Thyroid gland (tissue), 4 donors: ENCODE data around the gene C2orf15. TPM values are rescaled to one million over a fixed set of nuclear protein-coding genes. Genes with fewer than 3 reads are reported as not detected.

ENCODE experiments used
- DNase-seq, 2 donors: peaks; one replicate each; pipeline ENCODE4 v3.0.0-alpha.2; 2019
- H3K27ac ChIP-seq, 3 donors: fragments of 200-600 bp; sonication (generic); 1 replicate in 2 of 3; 2 replicates in 1 of 3; pipeline ENCODE4 v1.5.1; 2016 to 2019; ENCODE audit warnings: mild to moderate bottlenecking in 1 of 3, moderate library complexity in 1 of 3
- H3K27me3 ChIP-seq: fragments of 200-600 bp; sonication (generic); one replicate; pipeline ENCODE4 v1.5.1; 2019
- H3K36me3 ChIP-seq, 2 donors: fragments of 200-600 bp; sonication (generic); one replicate each; pipeline ENCODE4 v1.5.1; 2016 to 2019
- H3K4me1 ChIP-seq, 2 donors: fragments of 200-600 bp; sonication (generic); one replicate each; pipeline ENCODE4 v1.5.1; 2017 to 2019
- H3K4me3 ChIP-seq, 3 donors: fragments of 200-600 bp; sonication (generic); replicated peaks in 1 of 3; 1 replicate in 2 of 3; 2 replicates in 1 of 3; pipeline ENCODE4 v1.5.1; 2016; ENCODE audit warnings: mild to moderate bottlenecking in 1 of 3
- H3K9me3 ChIP-seq: fragments of 200-600 bp; sonication (generic); one replicate; pipeline ENCODE4 v1.5.1; 2017
- POLR2A ChIP-seq, 2 donors: fragments of 450-650 bp; IDR thresholded peaks; one replicate each; pipeline ENCODE4 v1.6.1; 2017; ENCODE audit warnings: antibody characterized with exemption in 2 of 2, mild to moderate bottlenecking in 2 of 2, moderate library complexity in 1 of 2
- WGBS, 2 donors: methylation state at CpG; one replicate each; pipeline ENCODE4 v1.1.5; 2017; 5-methylcytosine and 5-hydroxymethylcytosine counted together
- intact Hi-C: fragments of 100-400 bp; cut with DNase I; formaldehyde crosslinking; loops from one replicate; pipeline ENCODE4 v1.15.1; 2023
- total RNA-seq, 4 donors: library from RNA; depleted of rRNA; stranded (reverse); fragments of >200 nt; gene quantifications; one replicate each; pipeline ENCODE4 v1.2.3, GENCODE V29; 2016
- TF ChIP-seq, protein P1 (sequence below), 6 experiments: fragments of 200-600 bp in 3 of 6; fragments of 450-650 bp in 3 of 6; sonication (generic) in 3 of 6; IDR thresholded peaks; one replicate each; pipeline ENCODE4 v1.5.1; 2016 to 2019; ENCODE audit warnings: antibody characterized with exemption in 6 of 6, mild to moderate bottlenecking in 2 of 6, inconsistent platforms in 1 of 6, moderate library complexity in 1 of 6

Gene C2orf15
- total RNA-seq, 4 donors from 2014 or later, result 2.0 to 6.5 (median 4.3) TPM

- Histone ChIP-seq H3K4me3 (peak overlapping the region; percentile 32 to 62 (median 44)), H3K27me3 (no peaks in the 10 kb centered on the region), H3K27ac (peak overlapping the region; percentile 77 to 95 (median 80)), H3K4me1 (peaks cover 5 to 10% of the 10 kb centered on the region in 2 donors), H3K36me3 (no peaks in the 10 kb centered on the region), H3K9me3 (no peaks in the 10 kb centered on the region)
- intact Hi-C loops, result loop anchor here (5.0 kb wide), 1 partner anchor 352 kb away; the partner anchor contains the start of gene REV1
- TF ChIP-seq, protein P1, sequence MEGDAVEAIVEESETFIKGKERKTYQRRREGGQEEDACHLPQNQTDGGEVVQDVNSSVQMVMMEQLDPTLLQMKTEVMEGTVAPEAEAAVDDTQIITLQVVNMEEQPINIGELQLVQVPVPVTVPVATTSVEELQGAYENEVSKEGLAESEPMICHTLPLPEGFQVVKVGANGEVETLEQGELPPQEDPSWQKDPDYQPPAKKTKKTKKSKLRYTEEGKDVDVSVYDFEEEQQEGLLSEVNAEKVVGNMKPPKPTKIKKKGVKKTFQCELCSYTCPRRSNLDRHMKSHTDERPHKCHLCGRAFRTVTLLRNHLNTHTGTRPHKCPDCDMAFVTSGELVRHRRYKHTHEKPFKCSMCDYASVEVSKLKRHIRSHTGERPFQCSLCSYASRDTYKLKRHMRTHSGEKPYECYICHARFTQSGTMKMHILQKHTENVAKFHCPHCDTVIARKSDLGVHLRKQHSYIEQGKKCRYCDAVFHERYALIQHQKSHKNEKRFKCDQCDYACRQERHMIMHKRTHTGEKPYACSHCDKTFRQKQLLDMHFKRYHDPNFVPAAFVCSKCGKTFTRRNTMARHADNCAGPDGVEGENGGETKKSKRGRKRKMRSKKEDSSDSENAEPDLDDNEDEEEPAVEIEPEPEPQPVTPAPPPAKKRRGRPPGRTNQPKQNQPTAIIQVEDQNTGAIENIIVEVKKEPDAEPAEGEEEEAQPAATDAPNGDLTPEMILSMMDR (IDR thresholded peaks at IDR 0.05), result no peak
- TF ChIP-seq POLR2A (IDR thresholded peaks at IDR 0.05), result no peak
- 26 to 33% methylated on average over 13 to 17 of the region's 17 CpGs for WGBS, 2 donors
- no peak for DNase-seq
Observed at GRCh38 chr2:99140056-99140859, 1.2 kb upstream of the C2orf15 start.

GRCh38 chr2:99140860-99141109 lies 722 bp upstream of the C2orf15 start:
- intact Hi-C loops, result loop anchor here (5.0 kb wide), 1 partner anchor 352 kb away; the partner anchor contains the start of gene REV1
- Histone ChIP-seq H3K4me1 (peaks cover 5 to 10% of the 10 kb centered on the region in 2 donors), H3K36me3 (no peaks in the 10 kb centered on the region), H3K27me3 (no peaks in the 10 kb centered on the region), H3K4me3 (peak overlapping the region; percentile 32 to 62 (median 44)), H3K9me3 (no peaks in the 10 kb centered on the region), H3K27ac (peak overlapping the region; percentile 77 to 95 (median 80))
- no peak for DNase-seq
- TF ChIP-seq, protein P1 (IDR thresholded peaks at IDR 0.05), result no peak
- TF ChIP-seq POLR2A (IDR thresholded peaks at IDR 0.05), result peak in 1 of 2 donors; percentile 82
- WGBS, 2 donors, result 0 to 1% methylated on average over 3 to 16 of the region's 21 CpGs

DNA sequence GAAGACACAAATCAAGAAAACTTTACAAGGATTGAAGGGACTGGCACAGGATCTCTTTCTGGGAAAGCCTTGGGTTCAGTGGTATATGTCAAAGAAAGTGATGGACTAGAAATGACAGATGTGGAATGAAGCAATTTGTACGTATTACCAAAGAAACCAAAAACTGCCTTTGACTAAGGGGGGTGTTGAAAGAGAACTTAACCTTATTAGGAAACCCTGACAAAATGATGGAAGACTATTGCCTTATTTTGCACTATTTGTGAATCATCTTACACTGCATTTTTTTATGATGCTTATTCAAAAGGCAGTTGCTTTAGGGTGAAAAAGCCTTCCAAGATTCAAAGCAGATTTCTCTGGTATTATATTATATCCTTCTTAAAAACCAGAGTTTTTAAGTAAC lies 9.2 kb downstream of the C2orf15 start:
- Histone ChIP-seq H3K27ac (no peak overlapping the region), H3K4me1 (peaks cover 23 to 24% of the 10 kb centered on the region in 2 donors), H3K27me3 (no peaks in the 10 kb centered on the region), H3K4me3 (no peak overlapping the region), H3K9me3 (no peaks in the 10 kb centered on the region), H3K36me3 (no peaks in the 10 kb centered on the region)
- intact Hi-C loops, result no loop called here
- no peak for DNase-seq
- WGBS, 2 donors, result 95 to 100% methylated on average over 1 of the region's 1 CpG
- TF ChIP-seq, protein P1 (IDR thresholded peaks at IDR 0.05), result no peak
- no peak for TF ChIP-seq POLR2A (IDR thresholded peaks at IDR 0.05)

- TF ChIP-seq, protein P1 (IDR thresholded peaks at IDR 0.05), result no peak
- no peak for TF ChIP-seq POLR2A (IDR thresholded peaks at IDR 0.05)
- Histone ChIP-seq H3K9me3 (no peaks in the 10 kb centered on the region), H3K27me3 (no peaks in the 10 kb centered on the region), H3K4me1 (peaks cover 24 to 28% of the 10 kb centered on the region in 2 donors), H3K27ac (peak overlapping the region; percentile 47 to 95 (median 51)), H3K4me3 (no peak overlapping the region), H3K36me3 (no peaks in the 10 kb centered on the region)
- peak; percentile 23 to 26 for DNase-seq
- WGBS, 2 donors, result 55 to 57% methylated on average over 7 of the region's 7 CpGs
- intact Hi-C loops, result no loop called here
Observed at GRCh38 chr2:99152199-99152895, 10.8 kb downstream of the C2orf15 start.
